Measurements from ENCODE around the gene UPF2.

- TF ChIP-seq POLR2A (IDR thresholded peaks at IDR 0.05): no peak
- no peak for TF ChIP-seq POLR2AphosphoS5 (IDR thresholded peaks at IDR 0.05; ENCODE audit: insufficient read depth in 1 of 2, low read depth in 1 of 2)
- TF ChIP-seq CTCF (IDR thresholded peaks at IDR 0.05): no peak
Observed at GRCh38 chr10:12031404-12031803, 11.2 kb downstream of the UPF2 start.
